SH-SY5Y (cell line): Measurements from ENCODE around the gene APH1B.

Experiments
- GATA2 ChIP-seq: IDR thresholded peaks from 2 replicates; pipeline ENCODE4 v1.6.1; 2011; ENCODE audit warnings: mild to moderate bottlenecking, low read depth, low read length
- GATA3 ChIP-seq: IDR thresholded peaks from 2 replicates; pipeline ENCODE4 v1.6.1; 2011; ENCODE audit warnings: low read depth, mild to moderate bottlenecking, low read length, moderate library complexity

- TF ChIP-seq GATA2 (no peak), GATA3 (no peak)
Measured at GRCh38 chr15:63340878-63341277, 63.5 kb downstream of the APH1B start.
